SHP77 treated with DMSO at 0.1 percent for 48 hours (cell line): ENCODE data around the gene AMER1.
"Not testable (repeated sequence)": the region's sequence is repeated elsewhere in the genome, so short reads cannot be mapped to it uniquely, and the experiment has no call there.

Experiments
- DNase-seq: peaks from one replicate; lab custom pipeline; 2025; lab: John Stamatoyannopoulos, UW

The AMER1 gene

GRCh38 chrX:64205441-64205734 is at the start of gene AMER1:
Gene AMER1, minus strand, starts transcription at chrX:64205708. Its CDS starts 12,422 bp downstream, at chrX:64193286.
- DNase-seq, result no peak

- DNase-seq, result no peak
Measured at GRCh38 chrX:64230123-64230970, 24.8 kb upstream of the AMER1 start, which contains the start of gene ASB12. Gene ASB12, minus strand, starts transcription at chrX:64230607. Its CDS starts 4,957 bp downstream, at chrX:64225650.

DNA sequence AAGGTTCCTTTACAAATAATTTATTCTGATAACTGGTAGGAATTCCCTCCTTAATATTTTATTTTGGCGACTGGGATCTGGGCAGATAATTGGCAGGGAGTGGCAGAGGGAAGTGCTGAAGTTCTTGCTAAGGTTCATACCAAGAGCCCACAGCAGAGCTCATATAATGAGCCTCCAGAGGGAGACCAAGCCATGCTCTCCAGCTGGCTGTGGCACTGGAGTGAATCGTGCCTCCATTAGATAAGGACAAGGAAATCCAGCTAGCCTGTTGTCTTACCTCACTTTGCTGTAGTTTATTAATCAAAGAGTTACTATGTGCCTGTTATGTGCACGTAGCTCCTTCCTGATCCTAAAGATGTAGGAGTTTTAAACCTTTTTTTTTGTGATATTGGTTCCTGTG is 23.6 kb upstream of the AMER1 start:
- DNase-seq, result no peak

GRCh38 chrX:64218023-64218422 is 12.5 kb upstream of the AMER1 start:
- DNase-seq, result no peak

DNA sequence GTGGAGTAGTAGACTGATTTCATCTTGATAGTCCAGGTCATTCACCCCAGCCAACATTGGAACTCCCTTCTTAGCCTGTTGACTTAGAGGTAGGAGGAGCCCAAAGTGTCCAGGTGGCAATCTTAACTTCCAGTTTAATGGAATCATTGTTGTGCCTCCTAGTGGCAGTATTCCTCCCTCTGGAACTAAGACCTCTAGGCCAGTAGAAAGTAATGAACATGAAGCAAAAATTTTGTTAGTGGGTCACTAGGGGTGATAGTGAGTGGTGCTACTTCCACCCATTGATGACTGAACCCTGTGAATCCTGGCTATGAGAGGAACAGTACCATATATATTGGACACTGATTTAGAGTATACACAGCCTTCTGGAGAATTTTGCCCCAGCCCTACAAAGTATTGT is 8.5 kb upstream of the AMER1 start:
- DNase-seq, result not testable (repeated sequence)

DNA sequence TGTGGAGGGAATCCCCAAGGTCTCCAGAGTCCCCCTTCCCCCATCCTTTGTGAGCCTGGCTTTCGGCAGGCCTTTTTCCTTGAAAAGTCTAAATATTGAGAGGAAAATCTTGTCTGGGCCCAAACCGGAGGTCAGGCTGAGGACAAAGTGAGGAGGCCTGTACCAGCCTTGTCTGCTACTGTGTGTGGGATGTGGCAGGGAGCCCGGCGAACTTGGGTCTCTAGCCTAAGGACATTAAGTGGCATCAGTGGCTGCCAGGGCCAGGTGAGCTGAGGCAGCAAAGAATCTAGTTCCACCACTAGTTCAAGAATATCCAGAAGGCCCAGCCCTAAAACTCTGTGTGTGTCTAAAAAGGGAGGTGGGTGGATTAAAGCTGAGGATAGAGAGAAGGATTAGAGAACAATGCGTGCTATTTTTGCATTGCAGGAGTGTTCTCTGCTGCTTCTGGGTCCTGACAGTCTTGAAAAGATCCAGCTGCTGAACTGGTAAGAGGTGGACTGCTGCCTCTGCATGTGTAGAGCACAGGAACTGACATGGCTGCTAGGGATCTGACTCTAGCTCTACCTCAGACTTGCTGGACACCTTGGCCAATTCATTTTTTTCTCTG is 1.2 kb upstream of the AMER1 start:
- DNase-seq, result no peak

- peak; percentile 67 for DNase-seq
Measured at GRCh38 chrX:64205735-64206501, 410 bp upstream of the AMER1 start.

DNA sequence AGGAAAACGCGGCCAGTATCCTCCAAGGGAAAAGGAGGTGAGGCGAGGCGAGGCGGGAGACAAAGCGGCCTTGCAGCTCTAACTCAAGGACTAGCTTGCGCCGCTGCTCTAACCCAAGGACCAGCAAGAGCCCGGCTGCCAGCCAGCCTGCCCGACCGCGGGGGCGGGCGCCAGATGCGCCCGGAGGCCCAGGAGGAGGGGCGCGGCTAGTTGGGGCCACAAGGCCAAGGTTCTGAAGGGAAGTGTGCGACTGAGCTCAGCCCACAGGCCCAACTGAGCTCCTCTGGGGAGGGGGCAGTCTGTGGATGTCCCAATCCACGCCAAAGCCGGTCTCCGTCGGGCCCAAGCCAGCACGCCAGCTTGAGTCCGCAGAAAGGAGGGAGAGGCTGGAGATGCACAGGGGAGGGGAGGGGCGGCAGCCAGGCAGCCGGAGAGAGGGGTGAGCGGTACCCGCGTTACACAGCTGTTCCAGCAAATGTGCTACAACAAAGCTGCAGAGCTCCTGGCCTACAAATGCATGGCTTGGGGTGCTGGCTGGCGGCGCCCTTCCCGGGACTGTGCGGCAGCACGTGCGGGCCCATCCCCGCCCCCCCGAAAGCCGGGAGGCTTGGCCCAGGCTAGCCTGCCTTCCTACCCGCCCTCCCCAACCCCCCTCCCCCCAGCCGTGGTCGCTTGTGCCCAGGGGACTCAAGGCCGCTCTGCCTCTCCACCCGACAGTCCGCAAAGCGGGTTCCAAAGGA is 637 bp downstream of the AMER1 start:
- DNase-seq, result no peak

DNA sequence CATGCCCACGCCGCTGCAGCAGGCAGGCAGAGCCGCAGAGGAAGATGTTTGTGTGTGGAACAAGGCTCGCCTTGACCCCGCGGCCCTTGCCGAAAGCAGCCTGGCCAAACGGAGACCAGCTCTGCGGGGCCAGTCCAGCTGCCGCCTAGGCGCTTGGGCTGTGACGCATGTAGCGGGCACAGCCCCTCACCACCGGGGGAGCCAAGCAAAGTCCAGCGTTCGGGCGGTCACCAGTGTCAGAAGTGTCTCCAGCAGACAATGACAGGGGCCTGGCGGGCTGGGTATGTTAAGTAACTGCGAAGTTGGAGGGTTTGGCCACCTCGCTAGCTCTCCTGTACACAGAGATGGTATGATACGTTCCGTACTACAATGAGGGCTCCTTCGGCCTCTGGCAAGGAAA is 1.3 kb downstream of the AMER1 start:
- DNase-seq, result no peak

DNA sequence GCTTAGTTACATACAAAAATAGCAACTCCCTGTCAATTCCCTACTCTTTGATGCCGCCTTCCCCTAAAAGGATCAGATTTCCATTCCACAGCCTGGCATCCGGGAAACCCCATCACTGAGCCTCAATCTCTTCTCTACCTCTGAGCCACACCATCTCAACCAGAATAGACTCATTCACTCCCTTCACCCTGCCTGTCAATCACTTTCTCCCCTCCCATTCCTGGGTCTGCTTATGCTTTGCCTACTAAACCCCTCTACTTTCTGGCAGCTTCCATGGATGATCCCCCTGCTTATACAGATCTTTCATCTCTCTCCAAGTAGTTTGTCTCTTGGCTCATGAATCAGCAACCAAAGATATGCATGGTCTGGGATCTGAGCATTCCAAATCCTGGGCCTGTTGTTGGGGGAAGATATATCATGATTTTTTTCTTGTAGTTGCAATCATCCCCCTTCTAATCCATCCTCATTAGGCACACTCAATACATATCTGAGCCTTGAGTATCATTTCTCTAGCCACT is 2.6 kb downstream of the AMER1 start:
- DNase-seq, result no peak

DNA sequence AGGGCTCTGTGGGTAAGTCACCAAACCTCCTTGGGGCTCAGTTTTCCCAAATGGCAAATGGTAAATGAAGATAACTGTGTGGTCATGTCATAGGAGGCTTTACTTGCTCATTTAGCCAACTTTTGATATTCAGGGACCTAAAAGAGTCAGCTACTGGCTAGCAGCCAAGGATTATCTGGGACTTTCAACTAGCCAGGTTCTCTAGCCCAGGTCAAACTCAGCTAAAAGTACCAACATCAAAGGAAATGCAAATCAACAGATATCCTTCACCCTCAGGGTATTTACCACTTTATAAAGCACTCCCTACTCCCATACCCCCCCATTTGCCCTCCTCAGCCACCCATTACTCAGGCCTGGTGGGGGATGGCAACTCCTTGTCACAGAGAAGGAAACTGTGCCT is 7.5 kb downstream of the AMER1 start:
- no peak for DNase-seq

DNA sequence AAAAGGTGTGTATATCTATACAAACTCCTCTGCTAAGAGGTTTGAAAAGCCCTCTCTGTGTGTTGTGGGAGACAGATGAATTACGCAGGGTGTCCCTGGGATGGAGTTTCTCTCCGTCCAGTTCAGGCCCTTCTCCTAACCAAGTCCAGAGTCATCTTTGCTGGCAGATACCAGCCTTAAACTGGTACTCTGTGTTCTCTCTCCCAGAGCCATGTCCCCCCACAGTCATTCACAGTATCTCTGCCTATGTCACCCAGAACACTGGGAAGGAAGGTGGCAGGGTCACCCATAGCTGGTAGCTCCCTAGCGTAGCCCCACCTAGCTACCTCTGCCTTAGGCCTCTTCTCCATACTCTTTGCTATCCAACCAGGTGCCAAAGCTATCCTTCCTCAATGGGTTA is 8.9 kb downstream of the AMER1 start:
- no peak for DNase-seq

GRCh38 chrX:64195862-64196261 is 9.6 kb downstream of the AMER1 start:
- no peak for DNase-seq

- no peak for DNase-seq
Measured at GRCh38 chrX:64192673-64193072, 12.8 kb downstream of the AMER1 start.

GRCh38 chrX:64192040-64192439 is 13.5 kb downstream of the AMER1 start:
- DNase-seq, result no peak

DNA sequence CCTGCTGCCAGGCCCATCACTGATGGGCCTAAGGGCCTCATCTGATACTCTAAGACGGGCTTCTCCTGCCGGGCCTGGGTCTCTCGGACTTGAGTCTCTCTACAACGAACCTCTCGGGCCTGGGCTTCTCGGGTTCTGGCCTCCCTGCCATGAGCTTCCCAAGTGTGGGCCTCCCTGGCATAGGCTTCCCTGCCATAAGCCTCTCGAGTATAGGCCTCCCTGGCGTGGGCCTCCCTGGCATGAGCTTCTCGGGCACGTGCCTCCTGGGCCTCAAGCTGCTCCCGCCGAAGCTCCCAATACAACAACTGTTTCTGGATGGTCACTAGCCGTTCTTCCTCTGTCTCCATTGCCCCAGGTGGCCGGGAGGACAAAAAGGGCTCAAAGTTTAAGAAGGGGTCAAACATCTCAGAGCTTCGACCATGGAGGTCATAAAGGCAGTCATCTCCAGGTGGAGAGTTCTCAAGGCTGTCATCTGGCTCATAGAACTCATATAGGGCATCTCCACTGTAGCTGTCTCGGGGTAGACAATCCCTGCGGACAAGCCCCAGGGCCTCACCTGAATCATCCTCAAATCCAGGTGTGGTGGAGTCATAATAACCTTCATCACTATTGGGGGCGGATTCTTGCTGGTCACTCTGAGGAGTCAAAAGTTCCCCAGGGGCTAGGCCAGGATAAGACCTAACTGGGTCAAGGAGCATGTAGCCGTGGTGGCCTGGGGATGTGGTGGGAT is 14.1 kb downstream of the AMER1 start:
- no peak for DNase-seq

GRCh38 chrX:64190136-64190740 is 15.3 kb downstream of the AMER1 start:
- no peak for DNase-seq

DNA sequence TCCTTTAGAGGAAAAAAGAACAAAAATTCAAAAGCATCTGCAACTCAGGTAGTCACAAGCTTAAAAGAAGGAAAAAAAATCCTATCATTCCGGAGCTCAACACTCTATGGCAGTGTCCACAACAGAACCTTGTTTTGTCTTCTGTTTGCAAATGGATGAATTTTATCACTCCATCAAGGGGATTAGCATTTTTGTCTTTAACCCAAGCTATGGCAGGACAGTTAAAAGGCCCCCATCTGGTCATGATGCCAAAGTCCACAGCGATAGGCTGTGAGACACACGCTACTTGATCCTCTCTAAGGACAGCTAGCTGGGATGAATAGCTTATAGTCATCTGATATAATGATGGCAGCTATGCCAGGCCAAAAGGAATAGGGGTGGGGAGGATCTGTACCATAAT is 16.6 kb downstream of the AMER1 start:
- DNase-seq, result no peak

DNA sequence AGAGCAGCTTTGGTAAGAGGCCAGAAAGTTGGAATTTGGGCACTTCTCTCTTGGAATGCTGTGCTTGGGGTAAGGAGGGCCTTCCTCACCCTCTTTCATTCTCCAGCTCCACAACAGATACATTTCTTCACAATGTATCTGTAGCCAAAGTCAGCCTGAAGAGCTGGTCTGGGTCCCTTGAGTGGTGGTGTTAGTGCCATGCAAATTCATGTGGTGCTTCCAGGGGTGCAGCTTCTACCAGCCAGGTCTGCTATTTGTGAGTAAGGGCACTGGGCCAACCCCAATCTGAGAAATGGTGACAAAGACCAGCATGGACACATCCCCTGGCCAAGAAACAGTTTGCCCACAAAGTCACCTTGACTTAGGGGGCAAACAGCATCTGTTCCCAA is 17.8 kb downstream of the AMER1 start:
- DNase-seq, result no peak

DNA sequence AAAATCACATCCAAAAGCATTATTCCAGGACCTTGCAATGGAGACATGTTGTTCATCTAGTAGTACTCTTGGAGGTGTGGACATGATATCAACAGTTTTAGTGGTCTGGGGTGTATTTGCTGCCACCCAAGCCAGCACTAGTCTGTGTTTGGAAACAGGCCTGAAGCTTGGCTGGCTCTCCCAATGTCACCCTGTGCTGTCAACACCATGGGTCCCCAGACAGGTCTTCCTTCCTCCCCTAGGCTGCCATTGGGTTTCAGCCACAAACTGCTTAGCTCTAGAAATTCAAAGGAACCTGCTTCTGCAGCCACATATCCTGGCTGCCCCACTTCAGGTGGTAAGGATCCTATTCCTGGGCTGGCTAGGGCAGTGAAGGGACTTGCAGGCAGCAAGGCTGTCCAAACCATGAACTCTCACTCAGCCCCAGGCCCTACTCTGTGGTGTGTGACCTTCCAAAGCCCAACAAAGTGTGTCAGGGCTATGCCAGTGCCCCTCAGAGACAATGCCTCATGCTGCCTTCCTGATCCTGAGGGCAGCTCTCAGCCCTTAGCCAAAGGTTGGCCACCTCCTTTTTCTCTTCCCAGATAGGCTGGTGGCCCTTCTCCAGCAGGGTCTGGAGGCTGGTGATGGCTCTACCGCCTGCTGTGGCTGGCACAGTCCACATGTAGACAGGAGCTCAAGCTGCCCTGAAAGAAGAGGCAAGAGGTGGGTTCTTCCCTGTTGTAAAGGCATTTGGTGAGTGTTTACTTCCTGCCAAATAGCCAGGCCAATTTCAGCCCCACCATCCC is 18.3 kb downstream of the AMER1 start:
- no peak for DNase-seq
